HG03103 (cell line): ENCODE data around the gene WNT2B.
"Not testable (repeated sequence)": the region's sequence is repeated elsewhere in the genome, so short reads cannot be mapped to it uniquely, and the experiment has no call there.

Source experiments
- ATAC-seq: cut with Tn5 transposase; IDR thresholded peaks from one replicate; pipeline ENCODE4 v1.9.1; 2021; ENCODE audit warnings: low read depth; ENCODE audit not compliant: unreplicated experiment

Gene WNT2B

GRCh38 chr1:112508278-112509004, at the start of gene WNT2B:
WNT2B (plus strand) TSS chr1:112508965; CDS start chr1:112509263, 298 bp downstream.
- ATAC-seq, result no peak

GRCh38 chr1:112460615-112461014, 48.1 kb upstream of the WNT2B start:
- no peak for ATAC-seq

- ATAC-seq, result no peak
These were observed 47.4 kb upstream of the WNT2B start for GRCh38 chr1:112461200-112461871.

- no peak for ATAC-seq
These were observed 45.8 kb upstream of the WNT2B start for GRCh38 chr1:112462953-112463279.

- no peak for ATAC-seq
These were observed 44.3 kb upstream of the WNT2B start for GRCh38 chr1:112464501-112464900.

GRCh38 chr1:112465122-112465521, 43.6 kb upstream of the WNT2B start:
- ATAC-seq, result no peak

GRCh38 chr1:112466078-112466660, 42.6 kb upstream of the WNT2B start:
- ATAC-seq, result peak; percentile 69

- not testable (repeated sequence) for ATAC-seq
These were observed 38.4 kb upstream of the WNT2B start for GRCh38 chr1:112470324-112470723.

GRCh38 chr1:112470966-112471365, 37.8 kb upstream of the WNT2B start:
- ATAC-seq, result no peak

- ATAC-seq, result no peak
These were observed 36.6 kb upstream of the WNT2B start for GRCh38 chr1:112472142-112472541.

GRCh38 chr1:112477550-112477949, 31.2 kb upstream of the WNT2B start:
- ATAC-seq, result no peak

GRCh38 chr1:112478314-112478713, 30.5 kb upstream of the WNT2B start:
- ATAC-seq, result no peak

- not testable (repeated sequence) for ATAC-seq
These were observed 22.7 kb upstream of the WNT2B start for GRCh38 chr1:112486063-112486462.

GRCh38 chr1:112487686-112488085, 21.1 kb upstream of the WNT2B start:
- ATAC-seq, result not testable (repeated sequence)

- ATAC-seq, result no peak
These were observed 20.6 kb upstream of the WNT2B start for GRCh38 chr1:112488141-112488540.

GRCh38 chr1:112492076-112492475, 16.7 kb upstream of the WNT2B start:
- ATAC-seq, result no peak

- no peak for ATAC-seq
These were observed 15.4 kb upstream of the WNT2B start for GRCh38 chr1:112493351-112493750.

- ATAC-seq, result no peak
These were observed 12.5 kb upstream of the WNT2B start for GRCh38 chr1:112496290-112496689.

GRCh38 chr1:112501810-112502641, 6.7 kb upstream of the WNT2B start:
- ATAC-seq, result no peak

GRCh38 chr1:112502826-112503225, 5.9 kb upstream of the WNT2B start:
- ATAC-seq, result no peak
